ENCODE data around the gene TPM4. TPM values are rescaled to one million over a fixed set of nuclear protein-coding genes. Genes with fewer than 3 reads are reported as not detected.

TPM4 gene
- total and polyA plus RNA-seq, 2 of the 13 experiments (the other 11 are each of a cell fraction or from before 2014, with no cell fraction given), result 180 to 188 TPM

GRCh38 chr19:16070366-16070990, 5.8 kb upstream of the TPM4 start (continued):
- TF ChIP-seq YY1 (IDR thresholded peaks at IDR 0.05; ENCODE audit: insufficient read depth, insufficient replicate concordance, low read depth, low read length) (peak; percentile 42), PATZ1 (CRISPR knock-in tag; IDR thresholded peaks at IDR 0.05) (peak; percentile 64), CBX1 (IDR thresholded peaks at IDR 0.05; ENCODE audit: low read depth) (peak; percentile 22), KLF15 (CRISPR knock-in tag; IDR thresholded peaks at IDR 0.05; ENCODE audit: borderline replicate concordance) (no peak), NR2F6 (IDR thresholded peaks at IDR 0.05) (0 out of 2 replicates have a peak, but pooled peaks have one; percentile 8), NR2F6 (CRISPR knock-in tag; IDR thresholded peaks at IDR 0.05) (peak; percentile 51; the same call in 1 of the 2 replicates), SP5 (CRISPR knock-in tag; IDR thresholded peaks at IDR 0.05; ENCODE audit: borderline replicate concordance, low read depth) (peak; percentile 48), ZNF781 (CRISPR knock-in tag; IDR thresholded peaks at IDR 0.05; ENCODE audit: borderline replicate concordance, not compliant biosample characterization) (no peak), ZNF274 (CRISPR knock-in tag; IDR thresholded peaks at IDR 0.05) (peak; percentile 59; the same call in 1 of the 2 replicates), KLF12 (CRISPR knock-in tag; IDR thresholded peaks at IDR 0.05; ENCODE audit: borderline replicate concordance) (0 out of 2 replicates have a peak, but pooled peaks have one; percentile 21), TEAD3 (CRISPR knock-in tag; optimal IDR thresholded peaks at IDR 0.05; ENCODE audit: borderline replicate concordance) (peak; percentile 28), ZNF407 (CRISPR knock-in tag; IDR thresholded peaks at IDR 0.05; ENCODE audit: not compliant biosample characterization) (peak; percentile 55), LCORL (IDR thresholded peaks at IDR 0.05) (no peak), LCORL (CRISPR knock-in tag; IDR thresholded peaks at IDR 0.05) (peak; percentile 70), HOXA3 (CRISPR knock-in tag; IDR thresholded peaks at IDR 0.05) (peak; percentile 47; the same call in 1 of the 2 replicates), MAX (IDR thresholded peaks at IDR 0.05) (0 out of 2 replicates have a peak, but pooled peaks have one; percentile 24), RBFOX2 (IDR thresholded peaks at IDR 0.05; ENCODE audit: low read depth, low read length) (0 out of 2 replicates have a peak, but pooled peaks have one; percentile 26), HNRNPL (IDR thresholded peaks at IDR 0.05; ENCODE audit: low read depth, low read length) (peak; percentile 75), DMAP1 (CRISPR knock-in tag; IDR thresholded peaks at IDR 0.05) (peak; percentile 49; the same call in 1 of the 2 replicates), TRIM22 (IDR thresholded peaks at IDR 0.05) (no peak)

All from HepG2 (cell line).